ENCODE data around the gene KCNH1. TPM values are rescaled to one million over a fixed set of nuclear protein-coding genes. Genes with fewer than 3 reads are reported as not detected.

Gene KCNH1
- total and polyA plus RNA-seq, 9 of the 15 experiments (the other 6 are each of a cell fraction or from before 2014, with no cell fraction given) = not detected

DNA sequence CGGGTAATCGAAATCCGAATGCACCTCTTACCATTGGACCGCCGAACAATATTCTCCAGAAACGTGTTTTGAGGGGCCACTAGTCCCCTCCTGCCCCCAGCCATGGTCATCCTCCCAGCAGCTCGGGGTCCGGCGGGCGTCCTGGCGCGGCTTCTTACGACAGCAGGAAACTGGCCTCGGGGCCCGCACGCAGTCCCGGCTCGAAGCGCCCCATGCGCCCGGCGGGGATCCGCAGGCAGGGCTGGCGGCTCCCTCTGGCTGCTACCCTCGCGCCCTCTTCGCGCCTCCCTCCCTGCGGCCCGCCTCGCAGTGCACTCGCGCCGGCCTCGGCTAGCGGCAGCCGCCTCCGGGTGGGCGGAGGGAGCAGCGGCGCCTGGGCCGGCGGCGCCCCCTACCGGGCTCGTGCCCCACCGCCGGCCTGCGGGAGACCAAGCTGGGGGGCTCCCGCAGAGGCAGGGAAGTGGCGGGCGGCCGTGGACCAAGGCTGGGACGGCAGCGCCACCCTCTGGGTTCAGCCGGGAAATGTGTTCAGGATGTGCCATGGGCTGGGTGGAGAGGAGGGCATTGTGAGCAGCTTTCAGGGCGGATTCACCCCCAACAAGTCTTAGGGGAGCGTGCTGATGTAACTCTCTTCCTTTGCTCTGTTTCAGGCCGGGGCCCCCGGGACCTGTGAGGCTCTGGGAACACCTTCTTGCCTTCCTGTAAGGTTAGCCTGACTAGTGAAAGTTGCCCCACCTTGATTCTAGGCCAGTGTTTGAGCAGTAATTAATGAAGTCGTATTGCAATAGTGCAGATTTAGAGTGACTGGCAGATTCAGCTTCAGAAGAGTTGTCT lies at the start of gene KCNH1 (continued):
- peak; percentile 99 for TF ChIP-seq REST (IDR thresholded peaks at IDR 0.05; ENCODE audit: borderline replicate concordance)
- TF ChIP-seq REST (CRISPR knock-in tag; IDR thresholded peaks at IDR 0.05; ENCODE audit: low read depth) = peak; percentile 61; the same call in 1 of the 2 replicates
- TF ChIP-seq THRAP3 (IDR thresholded peaks at IDR 0.05; ENCODE audit: borderline replicate concordance) = no peak
- TF ChIP-seq RAD21 (CRISPR knock-in tag; conservative IDR thresholded peaks at IDR 0.05 in 1 of 2, IDR thresholded peaks at IDR 0.05 in 1 of 2) = peak; percentile 98 to 99
- TF ChIP-seq MTA3 (IDR thresholded peaks at IDR 0.05; ENCODE audit: borderline replicate concordance) = peak; percentile 64; the same call in 1 of the 2 replicates
- no peak for TF ChIP-seq MEF2A (IDR thresholded peaks at IDR 0.05; ENCODE audit: control insufficient read depth, low read depth, low read length)
- peak; percentile 72; the same call in 1 of the 2 replicates for TF ChIP-seq ESRRA (IDR thresholded peaks at IDR 0.05; ENCODE audit: borderline replicate concordance, low read depth)
- TF ChIP-seq, protein P1, sequence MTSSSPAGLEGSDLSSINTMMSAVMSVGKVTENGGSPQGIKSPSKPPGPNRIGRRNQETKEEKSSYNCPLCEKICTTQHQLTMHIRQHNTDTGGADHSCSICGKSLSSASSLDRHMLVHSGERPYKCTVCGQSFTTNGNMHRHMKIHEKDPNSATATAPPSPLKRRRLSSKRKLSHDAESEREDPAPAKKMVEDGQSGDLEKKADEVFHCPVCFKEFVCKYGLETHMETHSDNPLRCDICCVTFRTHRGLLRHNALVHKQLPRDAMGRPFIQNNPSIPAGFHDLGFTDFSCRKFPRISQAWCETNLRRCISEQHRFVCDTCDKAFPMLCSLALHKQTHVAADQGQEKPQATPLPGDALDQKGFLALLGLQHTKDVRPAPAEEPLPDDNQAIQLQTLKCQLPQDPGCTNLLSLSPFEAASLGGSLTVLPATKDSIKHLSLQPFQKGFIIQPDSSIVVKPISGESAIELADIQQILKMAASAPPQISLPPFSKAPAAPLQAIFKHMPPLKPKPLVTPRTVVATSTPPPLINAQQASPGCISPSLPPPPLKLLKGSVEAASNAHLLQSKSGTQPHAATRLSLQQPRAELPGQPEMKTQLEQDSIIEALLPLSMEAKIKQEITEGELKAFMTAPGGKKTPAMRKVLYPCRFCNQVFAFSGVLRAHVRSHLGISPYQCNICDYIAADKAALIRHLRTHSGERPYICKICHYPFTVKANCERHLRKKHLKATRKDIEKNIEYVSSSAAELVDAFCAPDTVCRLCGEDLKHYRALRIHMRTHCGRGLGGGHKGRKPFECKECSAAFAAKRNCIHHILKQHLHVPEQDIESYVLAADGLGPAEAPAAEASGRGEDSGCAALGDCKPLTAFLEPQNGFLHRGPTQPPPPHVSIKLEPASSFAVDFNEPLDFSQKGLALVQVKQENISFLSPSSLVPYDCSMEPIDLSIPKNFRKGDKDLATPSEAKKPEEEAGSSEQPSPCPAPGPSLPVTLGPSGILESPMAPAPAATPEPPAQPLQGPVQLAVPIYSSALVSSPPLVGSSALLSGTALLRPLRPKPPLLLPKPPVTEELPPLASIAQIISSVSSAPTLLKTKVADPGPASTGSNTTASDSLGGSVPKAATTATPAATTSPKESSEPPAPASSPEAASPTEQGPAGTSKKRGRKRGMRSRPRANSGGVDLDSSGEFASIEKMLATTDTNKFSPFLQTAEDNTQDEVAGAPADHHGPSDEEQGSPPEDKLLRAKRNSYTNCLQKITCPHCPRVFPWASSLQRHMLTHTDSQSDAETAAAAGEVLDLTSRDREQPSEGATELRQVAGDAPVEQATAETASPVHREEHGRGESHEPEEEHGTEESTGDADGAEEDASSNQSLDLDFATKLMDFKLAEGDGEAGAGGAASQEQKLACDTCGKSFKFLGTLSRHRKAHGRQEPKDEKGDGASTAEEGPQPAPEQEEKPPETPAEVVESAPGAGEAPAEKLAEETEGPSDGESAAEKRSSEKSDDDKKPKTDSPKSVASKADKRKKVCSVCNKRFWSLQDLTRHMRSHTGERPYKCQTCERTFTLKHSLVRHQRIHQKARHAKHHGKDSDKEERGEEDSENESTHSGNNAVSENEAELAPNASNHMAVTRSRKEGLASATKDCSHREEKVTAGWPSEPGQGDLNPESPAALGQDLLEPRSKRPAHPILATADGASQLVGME (CRISPR knock-in tag; IDR thresholded peaks at IDR 0.05) = peak; percentile 89; the same call in 1 of the 2 replicates
- 0 out of 2 replicates have a peak, but pooled peaks have one; percentile 22 for TF ChIP-seq JUND (IDR thresholded peaks at IDR 0.05; ENCODE audit: borderline replicate concordance, low read depth, low read length)
- TF ChIP-seq JUND (tag; IDR thresholded peaks at IDR 0.05; ENCODE audit: borderline replicate concordance, low read depth, low read length) = peak; percentile 29; the same call in 1 of the 3 replicates
- TF ChIP-seq ZFP30 (CRISPR knock-in tag; IDR thresholded peaks at IDR 0.05; ENCODE audit: borderline replicate concordance) = no peak
- TF ChIP-seq PHF20 (IDR thresholded peaks at IDR 0.05; ENCODE audit: partially characterized antibody) = no peak
